ENCODE data around the gene LRRC53.

The LRRC53 gene

GRCh38 chr1:74512170-74512915 lies at the start of gene LRRC53:
Gene LRRC53 (minus strand): TSS chr1:74512611. CDS start chr1:74483349, 29,262 bp downstream.
- DNase-seq: no peak

GRCh38 chr1:74549932-74550331 lies 37.5 kb upstream of the LRRC53 start:
- no peak for DNase-seq

- no peak for DNase-seq
Observed at GRCh38 chr1:74548961-74549750, 36.7 kb upstream of the LRRC53 start.

- no peak for DNase-seq
Observed at GRCh38 chr1:74545821-74546220, 33.4 kb upstream of the LRRC53 start.

- DNase-seq: no peak
Observed at GRCh38 chr1:74534241-74534640, 21.8 kb upstream of the LRRC53 start.

- DNase-seq: no peak
Observed at GRCh38 chr1:74531796-74532195, 19.4 kb upstream of the LRRC53 start.

GRCh38 chr1:74530892-74531291 lies 18.5 kb upstream of the LRRC53 start:
- DNase-seq: no peak

- DNase-seq: no peak
Observed at GRCh38 chr1:74528123-74528522, 15.7 kb upstream of the LRRC53 start.

- no peak for DNase-seq
Observed at GRCh38 chr1:74526708-74527107, 14.3 kb upstream of the LRRC53 start.

GRCh38 chr1:74523873-74524480 lies 11.6 kb upstream of the LRRC53 start:
- DNase-seq: no peak

GRCh38 chr1:74522148-74522547 lies 9.7 kb upstream of the LRRC53 start:
- no peak for DNase-seq

- DNase-seq: no peak
Observed at GRCh38 chr1:74517599-74518051, 5.2 kb upstream of the LRRC53 start.

GRCh38 chr1:74513411-74514300 lies 1.2 kb upstream of the LRRC53 start:
- DNase-seq: no peak

- DNase-seq: no peak
Observed at GRCh38 chr1:74508449-74508848, 4.0 kb downstream of the LRRC53 start.

- peak in 1 of 2 experiments; percentile 6 for DNase-seq
Observed at GRCh38 chr1:74505928-74506710, 6.3 kb downstream of the LRRC53 start.

- peak; percentile 68 to 82 for DNase-seq
Observed at GRCh38 chr1:74504933-74505512, 7.4 kb downstream of the LRRC53 start.

- DNase-seq: peak; percentile 62 to 68
Observed at GRCh38 chr1:74504125-74504932, 8.1 kb downstream of the LRRC53 start.

- DNase-seq: no peak
Observed at GRCh38 chr1:74502858-74503257, 9.6 kb downstream of the LRRC53 start.

GRCh38 chr1:74502432-74502831 lies 10.0 kb downstream of the LRRC53 start:
- no peak for DNase-seq

GRCh38 chr1:74498901-74499300 lies 13.5 kb downstream of the LRRC53 start:
- DNase-seq: no peak

Data from SHP77 (cell line).